Ovary (tissue), 9 donors: ENCODE results near the gene LGALS1. TPM values are rescaled to one million over a fixed set of nuclear protein-coding genes. Genes with fewer than 3 reads are reported as not detected.

Experiments used
- DNase-seq, 5 donors: peaks; one replicate each; pipeline ENCODE4 v3.0.0-alpha.2; 2019 to 2020
- H3K27ac ChIP-seq, 2 donors: fragments of 200-600 bp; one replicate each; pipeline versions ENCODE4 v1.5.1 to v1.8.0; 2019 to 2022
- H3K27me3 ChIP-seq: fragments of 200-600 bp; one replicate; pipeline ENCODE4 v1.8.0; 2022
- H3K36me3 ChIP-seq: fragments of 200-600 bp; sonication (generic); one replicate; pipeline ENCODE4 v1.5.1; 2019
- H3K4me1 ChIP-seq: one replicate; pipeline ENCODE4 v1.8.1; 2013; ENCODE audit warnings: mild to moderate bottlenecking, moderate library complexity; ENCODE audit not compliant: insufficient read depth
- H3K4me3 ChIP-seq: fragments of 200-600 bp; sonication (generic); one replicate; pipeline ENCODE4 v1.5.1; 2017
- H3K9me3 ChIP-seq, 2 donors: fragments of 200-600 bp in 1 of 2; sonication (generic) in 1 of 2; one replicate each; pipeline versions ENCODE4 v1.5.1 to v1.8.1; 2013 to 2019; ENCODE audit warnings: mild to moderate bottlenecking in 1 of 2, moderate library complexity in 1 of 2
- CTCF ChIP-seq, 3 donors: fragments of 450-650 bp in 2 of 3; fragments of 200-600 bp in 1 of 3; IDR thresholded peaks; one replicate each; pipeline versions ENCODE4 v1.5.1 to v1.8.0; 2016 to 2022; ENCODE audit warnings: antibody characterized with exemption in 3 of 3, mild to moderate bottlenecking in 1 of 3
- EP300 ChIP-seq: sonication (generic); formaldehyde crosslinking; IDR thresholded peaks from one replicate; pipeline ENCODE4 v1.6.1; 2017; ENCODE audit warnings: antibody characterized with exemption
- POLR2A ChIP-seq: fragments of 450-650 bp; IDR thresholded peaks from one replicate; pipeline ENCODE4 v1.6.1; 2017; ENCODE audit warnings: antibody characterized with exemption, mild to moderate bottlenecking, moderate library complexity
- WGBS, 3 donors: extraction: QIAGEN DNeasy Blood & Tissue Kit in 1 of 3; methylation state at CpG; one replicate each; pipeline versions ENCODE4 v1.1.5 to v1.1.7; 2013 to 2017; 5-methylcytosine and 5-hydroxymethylcytosine counted together
- intact Hi-C, 4 donors: fragments of 100-400 bp; cut with DNase I; formaldehyde crosslinking; loops; one replicate each; pipeline versions ENCODE4 v1.11.0 to v1.15.1; 2022 to 2023
- polyA plus RNA-seq, 2 donors: library from polyadenylated mRNA; stranded (reverse); fragments of 200-250 nt in 1 of 2; fragments of 350-450 nt in 1 of 2; fragmentation: Illumina TruSeq in 1 of 2; extraction: RNeasy Lipid Tissue Mini Kit (QIAGEN cat#74804) in 1 of 2; gene quantifications; one replicate each; pipeline ENCODE4 v1.2.3, GENCODE V29; 2013 to 2014
- total RNA-seq, 7 donors: library from RNA; depleted of rRNA in 2 of 7; stranded (reverse); fragments of >200 nt in 2 of 7; fragmentation: NEBNext Ultra II Directional in 3 of 7; extraction: Animal tissue kit (Norgen Biotek cat#: 25700) in 3 of 7; gene quantifications; one replicate each; pipeline versions ENCODE4 v1.1.0 to v1.2.4, GENCODE V29; 2016 to 2023
- donor health status: DM: no; HTN: no; CAD: no; lungs with moderate emphysema.
- donor health status: DM: no; HTN: no; CAD: no.
- donor health status: Bipolar disorder and iron deficiency.
- donor health status: DM: yes; HTN: yes; CAD: no.
- donor health status: DM: no; HTN: no; CAD: no.
- donor health status: DM: yes; HTN: yes; CAD: no.

The LGALS1 gene
- total and polyA plus RNA-seq, 9 donors: 331 to 1,819 (median 1,125) TPM

GRCh38 chr22:37675930-37676735 is 697 bp downstream of the LGALS1 start:
- Histone ChIP-seq H3K4me3 (peak overlapping the region; percentile 58), H3K9me3 (no peaks in the 10 kb centered on the region), H3K27me3 (no peaks in the 10 kb centered on the region), H3K27ac (peak overlapping the region; percentile 47 to 94), H3K4me1 (peaks cover 8% of the 10 kb centered on the region), H3K36me3 (no peaks in the 10 kb centered on the region)
- no peak for TF ChIP-seq CTCF (IDR thresholded peaks at IDR 0.05)
- no peak for TF ChIP-seq EP300
- TF ChIP-seq POLR2A: no peak
- WGBS, 3 donors: 1% methylated on average over 16 to 17 of the region's 17 CpGs
- peak; percentile 53 to 76 (median 68) for DNase-seq
- intact Hi-C loops: loop anchor here in 2 of 4 donors (2.0 to 10.0 kb wide), 4 partner anchors 17 to 71 kb away; partner anchors contain the start of gene PDXP (in 1 of the 2)

- Histone ChIP-seq H3K27me3 (no peaks in the 10 kb centered on the region), H3K9me3 (no peaks in the 10 kb centered on the region), H3K4me3 (peak overlapping the region; percentile 58), H3K4me1 (peaks cover 8% of the 10 kb centered on the region), H3K36me3 (no peaks in the 10 kb centered on the region), H3K27ac (peak overlapping the region; percentile 47 to 94)
- intact Hi-C loops: loop anchor here in 2 of 4 donors (5.0 to 10.0 kb wide), 3 partner anchors 35 to 70 kb away; no protein-coding TSS in a partner anchor
- no peak for TF ChIP-seq POLR2A
- no peak for TF ChIP-seq EP300
- no peak for TF ChIP-seq CTCF (IDR thresholded peaks at IDR 0.05)
- DNase-seq: peak; percentile 93 to 95 (median 94)
- 0 to 1% (median 1%) methylated on average over 39 to 42 of the region's 42 CpGs for WGBS, 3 donors
Measured at GRCh38 chr22:37676736-37677492, 1.5 kb downstream of the LGALS1 start.

DNA sequence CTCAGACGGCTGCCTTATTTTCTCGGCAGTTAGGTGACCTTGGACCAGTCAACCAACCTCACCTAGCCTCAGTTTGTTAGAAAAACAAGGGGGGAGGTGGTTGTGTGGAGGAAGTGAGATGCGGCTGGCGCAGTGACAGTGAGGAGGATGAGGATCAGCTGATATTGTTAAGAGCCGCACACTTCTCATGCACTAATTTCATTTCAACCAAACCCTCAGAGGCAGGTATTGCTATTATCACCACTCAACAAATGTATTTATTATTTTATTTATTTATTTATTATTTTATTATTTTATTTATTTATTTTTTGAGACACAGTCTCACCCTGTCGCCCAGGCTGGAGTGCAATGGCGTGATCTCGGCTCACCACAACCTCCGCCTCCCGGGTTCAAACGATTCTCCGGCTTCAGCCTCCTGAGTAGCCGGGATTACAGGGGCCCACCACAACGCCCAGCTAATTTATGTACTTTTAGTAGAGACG is 2.1 kb downstream of the LGALS1 start:
- Histone ChIP-seq H3K9me3 (no peaks in the 10 kb centered on the region), H3K4me3 (peak overlapping the region; percentile 58), H3K4me1 (peaks cover 8% of the 10 kb centered on the region), H3K27ac (peak overlapping the region in 1 of 2 donors; percentile 94), H3K36me3 (no peaks in the 10 kb centered on the region), H3K27me3 (no peaks in the 10 kb centered on the region)
- no peak for DNase-seq
- intact Hi-C loops: loop anchor here in 2 of 4 donors (5.0 to 10.0 kb wide), 3 partner anchors 35 to 70 kb away; no protein-coding TSS in a partner anchor
- WGBS, 3 donors: 35 to 39% (median 36%) methylated on average over 15 of the region's 15 CpGs
- TF ChIP-seq CTCF (IDR thresholded peaks at IDR 0.05) (no peak), EP300 (no peak), POLR2A (no peak)

GRCh38 chr22:37678372-37678771 is 2.9 kb downstream of the LGALS1 start:
- Histone ChIP-seq H3K27me3 (no peaks in the 10 kb centered on the region), H3K36me3 (no peaks in the 10 kb centered on the region), H3K9me3 (no peaks in the 10 kb centered on the region), H3K4me1 (peaks cover 8% of the 10 kb centered on the region), H3K4me3 (no peak overlapping the region), H3K27ac (no peak overlapping the region)
- peak in 1 of 5 donors; percentile 22 for DNase-seq
- TF ChIP-seq POLR2A (no peak), EP300 (no peak), CTCF (IDR thresholded peaks at IDR 0.05) (no peak)
- WGBS, 3 donors: 38 to 49% (median 46%) methylated on average over 18 of the region's 18 CpGs
- intact Hi-C loops: loop anchor here in 2 of 4 donors (5.0 to 10.0 kb wide), 3 partner anchors 36 to 69 kb away; no protein-coding TSS in a partner anchor
